ENCODE data around the gene RNF152. TPM values are rescaled to one million over a fixed set of nuclear protein-coding genes. Genes with fewer than 3 reads are reported as not detected.

RNF152 gene, protein sequence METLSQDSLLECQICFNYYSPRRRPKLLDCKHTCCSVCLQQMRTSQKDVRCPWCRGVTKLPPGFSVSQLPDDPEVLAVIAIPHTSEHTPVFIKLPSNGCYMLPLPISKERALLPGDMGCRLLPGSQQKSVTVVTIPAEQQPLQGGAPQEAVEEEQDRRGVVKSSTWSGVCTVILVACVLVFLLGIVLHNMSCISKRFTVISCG
- 10 to 100 TPM in 1 of 2 donors, 1 to 10 TPM in 1; 7.7 to 11.3 TPM for total RNA-seq

DNA sequence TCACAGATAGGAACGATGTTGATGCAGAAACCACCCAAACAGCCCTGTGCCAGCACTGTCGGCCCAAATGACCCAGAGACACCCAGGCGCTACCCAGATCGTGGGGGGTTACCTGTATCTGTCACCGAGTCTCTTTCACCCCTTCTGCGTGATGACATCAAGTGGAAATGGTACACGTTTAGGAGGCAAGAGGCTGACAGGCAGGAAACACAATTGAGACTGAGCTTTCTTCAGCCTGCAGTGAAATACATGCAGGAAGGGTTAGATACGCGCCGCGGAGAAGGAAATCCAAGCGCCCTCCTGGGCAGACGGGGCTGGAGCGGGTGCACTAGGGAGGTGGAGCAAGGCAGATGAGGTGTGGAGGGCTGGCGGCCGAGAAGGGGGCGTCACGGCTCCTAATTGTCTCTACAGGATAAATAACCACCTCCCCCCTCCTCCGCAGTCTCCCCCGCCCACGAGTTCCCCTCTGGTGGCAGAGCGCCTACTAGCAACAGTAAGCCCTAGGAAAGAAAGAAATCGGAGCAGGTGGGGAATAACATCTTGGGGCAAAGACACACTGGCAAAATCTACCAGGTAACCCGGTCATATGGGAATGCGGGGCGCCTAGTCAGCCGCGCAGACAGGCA, at the start of gene RNF152:
Gene RNF152 (minus strand): TSS at position 325 of the 626 bp plus-strand sequence. CDS start 76,544 bp downstream, outside the sequence.
- DNase-seq (ENCODE audit: low spot score), result no peak
- Histone ChIP-seq H3K9me3 (no peaks in the 10 kb centered on the region), H3K4me3 (peak within 1 kb of the TSS; percentile 83 to 91), H3K27me3 (no peaks in the 10 kb centered on the region), H3K27ac (peak within 1 kb of the TSS; percentile 86 to 90), H3K36me3 (no peaks in the 10 kb centered on the region), H3K4me1 (peaks cover 0 to 19% of the 10 kb centered on the region in 2 donors)
- TF ChIP-seq, protein P1, sequence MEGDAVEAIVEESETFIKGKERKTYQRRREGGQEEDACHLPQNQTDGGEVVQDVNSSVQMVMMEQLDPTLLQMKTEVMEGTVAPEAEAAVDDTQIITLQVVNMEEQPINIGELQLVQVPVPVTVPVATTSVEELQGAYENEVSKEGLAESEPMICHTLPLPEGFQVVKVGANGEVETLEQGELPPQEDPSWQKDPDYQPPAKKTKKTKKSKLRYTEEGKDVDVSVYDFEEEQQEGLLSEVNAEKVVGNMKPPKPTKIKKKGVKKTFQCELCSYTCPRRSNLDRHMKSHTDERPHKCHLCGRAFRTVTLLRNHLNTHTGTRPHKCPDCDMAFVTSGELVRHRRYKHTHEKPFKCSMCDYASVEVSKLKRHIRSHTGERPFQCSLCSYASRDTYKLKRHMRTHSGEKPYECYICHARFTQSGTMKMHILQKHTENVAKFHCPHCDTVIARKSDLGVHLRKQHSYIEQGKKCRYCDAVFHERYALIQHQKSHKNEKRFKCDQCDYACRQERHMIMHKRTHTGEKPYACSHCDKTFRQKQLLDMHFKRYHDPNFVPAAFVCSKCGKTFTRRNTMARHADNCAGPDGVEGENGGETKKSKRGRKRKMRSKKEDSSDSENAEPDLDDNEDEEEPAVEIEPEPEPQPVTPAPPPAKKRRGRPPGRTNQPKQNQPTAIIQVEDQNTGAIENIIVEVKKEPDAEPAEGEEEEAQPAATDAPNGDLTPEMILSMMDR (IDR thresholded peaks at IDR 0.05), result peak in 1 of 2 donors; percentile 15

DNA sequence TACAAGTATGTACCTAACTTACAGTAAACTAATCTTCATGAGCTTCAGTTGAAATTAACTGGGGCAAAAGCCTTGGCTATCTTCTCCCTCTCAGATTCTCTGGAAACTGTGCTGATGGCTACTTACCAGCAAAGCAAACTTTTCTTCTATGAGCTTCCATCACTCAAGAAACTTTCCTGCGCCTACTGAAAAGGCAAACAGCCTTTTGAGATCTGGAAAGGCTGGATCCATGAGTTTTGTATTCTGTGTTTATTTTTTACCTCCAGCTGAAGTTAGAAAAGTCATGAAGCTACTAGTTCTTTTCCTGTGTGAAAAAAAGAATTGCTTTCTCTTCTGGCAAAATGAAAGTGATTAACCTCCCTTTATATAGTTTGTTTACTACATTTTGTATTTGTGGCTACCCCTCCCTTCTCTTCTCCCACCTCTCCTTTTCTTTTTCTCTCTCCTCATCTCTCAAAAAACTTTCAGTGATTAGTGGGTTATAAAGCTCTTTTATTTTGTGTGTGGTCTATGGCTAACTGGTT, 49.2 kb upstream of the RNF152 start:
- Histone ChIP-seq H3K4me3 (no peak overlapping the region), H3K36me3 (no peaks in the 10 kb centered on the region), H3K27me3 (no peaks in the 10 kb centered on the region), H3K4me1 (no peaks in the 10 kb centered on the region), H3K9me3 (no peaks in the 10 kb centered on the region), H3K27ac (no peak overlapping the region)
- TF ChIP-seq, protein P1 (IDR thresholded peaks at IDR 0.05), result no peak
- no peak for DNase-seq (ENCODE audit: low spot score)

DNA sequence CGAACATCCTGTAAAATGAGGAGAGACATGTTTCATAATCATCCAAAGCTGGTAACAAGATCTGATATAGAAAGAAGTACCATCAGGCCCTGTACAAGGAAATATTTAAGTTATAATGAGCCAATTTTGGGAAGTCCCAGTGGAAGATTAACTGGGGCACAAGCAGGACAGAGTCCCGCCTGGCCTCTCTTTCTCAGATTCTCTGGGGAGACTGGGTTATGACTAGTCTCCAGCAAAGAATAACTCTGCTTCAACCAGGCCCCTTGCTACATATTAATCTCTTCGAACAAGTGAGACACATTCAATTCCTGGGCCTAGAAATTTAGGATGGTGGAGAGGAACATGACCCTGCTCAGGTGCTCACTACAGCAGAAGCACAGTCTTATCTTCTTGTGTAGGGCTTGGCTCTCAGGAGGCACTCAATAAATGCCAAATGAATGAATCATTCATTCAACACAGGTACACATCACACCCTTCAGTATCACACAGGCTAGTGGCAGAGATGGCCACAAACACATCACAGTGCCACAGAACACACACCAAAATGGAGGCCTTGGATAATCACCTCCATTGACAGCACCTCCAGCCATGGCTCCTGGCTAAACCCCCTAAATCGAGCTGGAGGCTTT, 46.4 kb upstream of the RNF152 start:
- Histone ChIP-seq H3K36me3 (no peaks in the 10 kb centered on the region), H3K27me3 (no peaks in the 10 kb centered on the region), H3K4me1 (no peaks in the 10 kb centered on the region), H3K4me3 (no peak overlapping the region), H3K9me3 (no peaks in the 10 kb centered on the region), H3K27ac (no peak overlapping the region)
- no peak for DNase-seq (ENCODE audit: low spot score)
- TF ChIP-seq, protein P1 (IDR thresholded peaks at IDR 0.05), result no peak

DNA sequence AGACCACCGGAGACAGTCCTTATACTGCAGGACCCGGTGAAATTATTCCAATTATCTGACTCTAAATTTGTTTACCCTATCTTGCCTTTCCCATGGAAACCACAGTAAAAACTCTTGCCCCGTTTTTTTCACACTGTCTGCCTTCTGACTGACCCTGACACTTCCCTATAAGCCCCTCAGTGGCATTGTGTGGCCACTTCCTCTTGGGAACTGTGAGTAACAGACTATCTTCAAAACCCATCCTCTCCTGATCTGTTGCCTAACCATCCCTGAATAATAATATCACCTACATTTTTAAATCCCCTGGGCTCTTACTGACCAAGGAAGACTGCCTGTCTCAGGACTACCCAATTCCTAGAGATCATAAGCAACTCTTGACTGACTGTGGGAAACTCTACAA, 42.6 kb upstream of the RNF152 start:
- H3K4me3 ChIP-seq, result no peak overlapping the region
- H3K36me3 ChIP-seq, result no peaks in the 10 kb centered on the region
- H3K27me3 ChIP-seq, result no peaks in the 10 kb centered on the region
- peaks cover 0 to 4% of the 10 kb centered on the region in 2 donors for H3K9me3 ChIP-seq
- no peaks in the 10 kb centered on the region for H3K4me1 ChIP-seq
- H3K27ac ChIP-seq, result no peak overlapping the region
- no peak for DNase-seq (ENCODE audit: low spot score)
- TF ChIP-seq, protein P1 (IDR thresholded peaks at IDR 0.05), result no peak

DNA sequence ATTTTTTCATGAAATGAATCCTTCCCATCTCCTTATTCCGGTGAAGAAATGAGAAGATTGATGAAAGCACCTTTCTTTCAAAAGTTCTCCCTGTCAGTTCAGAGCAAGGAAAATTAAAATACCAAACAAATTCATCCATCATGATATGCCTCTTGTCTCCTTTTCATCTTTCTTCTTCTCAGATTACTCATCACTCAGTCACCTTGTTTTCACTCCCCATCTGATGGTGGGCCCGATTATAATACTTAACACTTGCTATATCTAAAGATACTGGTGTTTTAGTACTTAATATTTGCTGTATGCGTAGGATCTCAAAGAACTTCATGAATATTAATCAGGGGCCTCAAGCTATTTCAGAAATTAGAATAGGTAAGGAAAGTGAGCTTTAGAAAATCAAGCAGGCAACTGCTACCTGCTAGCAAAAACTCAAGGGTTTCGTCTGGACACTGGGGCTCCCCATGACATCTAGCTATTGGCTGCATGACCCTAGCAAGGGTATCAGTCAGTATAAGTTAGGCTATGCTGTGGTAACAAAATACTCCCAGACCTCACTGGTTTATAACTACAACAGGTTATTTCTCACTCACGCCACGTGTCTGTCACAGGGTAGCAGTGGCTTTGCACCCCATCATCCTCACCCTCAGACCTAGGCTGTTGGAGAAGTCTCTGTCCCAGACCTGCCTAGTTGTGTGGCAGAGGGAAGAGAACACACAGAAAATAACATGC, 39.0 kb upstream of the RNF152 start:
- H3K4me1 ChIP-seq, result no peaks in the 10 kb centered on the region
- H3K36me3 ChIP-seq, result no peaks in the 10 kb centered on the region
- TF ChIP-seq, protein P1 (IDR thresholded peaks at IDR 0.05), result no peak
- H3K4me3 ChIP-seq, result no peak overlapping the region
- peaks cover 0 to 4% of the 10 kb centered on the region in 2 donors for H3K9me3 ChIP-seq
- DNase-seq (ENCODE audit: low spot score), result no peak
- no peak overlapping the region for H3K27ac ChIP-seq
- no peaks in the 10 kb centered on the region for H3K27me3 ChIP-seq

All from right atrium auricular region (tissue), 2 donors.